Ectodermal cell (in vitro differentiated cells): ENCODE data around the gene ERMAP.

Experiments
- H3K27ac ChIP-seq: 2 replicates; pipeline ENCODE4 v1.7.0; 2013; ENCODE audit warnings: mild to moderate bottlenecking, low read depth, low read length; ENCODE audit not compliant: insufficient read depth, poor library complexity, severe bottlenecking
- H3K27me3 ChIP-seq: 2 replicates; pipeline ENCODE4 v1.7.0; 2013; ENCODE audit warnings: mild to moderate bottlenecking, low read length; ENCODE audit not compliant: insufficient read depth, control insufficient read depth, poor library complexity, severe bottlenecking
- H3K36me3 ChIP-seq: one replicate; pipeline ENCODE4 v1.7.0; 2013; ENCODE audit warnings: low read length; ENCODE audit not compliant: control insufficient read depth, insufficient read depth
- H3K4me1 ChIP-seq: one replicate; pipeline ENCODE4 v1.7.0; 2013; ENCODE audit warnings: low read length; ENCODE audit not compliant: control insufficient read depth, insufficient read depth
- H3K4me3 ChIP-seq: 2 replicates; pipeline ENCODE4 v1.7.0; 2013; ENCODE audit warnings: low read depth, low read length, control low read depth; ENCODE audit not compliant: insufficient read depth
- H3K9me3 ChIP-seq: 2 replicates; pipeline ENCODE4 v1.7.0; 2013; ENCODE audit warnings: mild to moderate bottlenecking, low read length, moderate library complexity; ENCODE audit not compliant: control insufficient read depth
- WGBS, 2 experiments: methylation state at CpG; one replicate each; pipeline ENCODE4 v1.1.7; 2013; ENCODE audit warnings: missing lambda C conversion rate in 2 of 2; 5-methylcytosine and 5-hydroxymethylcytosine counted together

Gene ERMAP

DNA sequence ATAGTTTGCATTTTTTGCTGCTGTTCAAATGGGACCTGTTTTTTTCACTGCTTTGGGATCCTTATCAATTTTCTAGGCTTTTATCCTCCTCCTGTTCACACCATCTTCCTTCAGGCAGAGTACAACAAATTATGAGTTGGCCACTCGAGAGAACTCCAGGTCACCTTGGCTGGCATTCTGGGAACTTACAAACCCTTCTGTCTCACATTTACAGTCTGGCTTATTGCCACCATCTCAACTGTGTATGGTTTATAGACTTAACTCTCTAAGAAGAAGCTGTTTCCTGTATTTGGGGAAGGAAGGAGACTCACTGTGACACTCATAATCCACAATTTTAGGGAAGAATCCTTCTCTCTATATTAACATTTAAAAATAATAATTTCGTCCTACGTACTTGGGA, 24.1 kb downstream of the ERMAP start:
- no peaks in the 10 kb centered on the region for H3K27me3 ChIP-seq
- H3K4me1 ChIP-seq = no peaks in the 10 kb centered on the region
- no peak overlapping the region for H3K4me3 ChIP-seq
- H3K9me3 ChIP-seq = no peaks in the 10 kb centered on the region
- no peaks in the 10 kb centered on the region for H3K36me3 ChIP-seq
- H3K27ac ChIP-seq = no peak overlapping the region
- WGBS, 2 experiments = 97 to 98% methylated on average over 2 to 3 of the region's 3 CpGs

DNA sequence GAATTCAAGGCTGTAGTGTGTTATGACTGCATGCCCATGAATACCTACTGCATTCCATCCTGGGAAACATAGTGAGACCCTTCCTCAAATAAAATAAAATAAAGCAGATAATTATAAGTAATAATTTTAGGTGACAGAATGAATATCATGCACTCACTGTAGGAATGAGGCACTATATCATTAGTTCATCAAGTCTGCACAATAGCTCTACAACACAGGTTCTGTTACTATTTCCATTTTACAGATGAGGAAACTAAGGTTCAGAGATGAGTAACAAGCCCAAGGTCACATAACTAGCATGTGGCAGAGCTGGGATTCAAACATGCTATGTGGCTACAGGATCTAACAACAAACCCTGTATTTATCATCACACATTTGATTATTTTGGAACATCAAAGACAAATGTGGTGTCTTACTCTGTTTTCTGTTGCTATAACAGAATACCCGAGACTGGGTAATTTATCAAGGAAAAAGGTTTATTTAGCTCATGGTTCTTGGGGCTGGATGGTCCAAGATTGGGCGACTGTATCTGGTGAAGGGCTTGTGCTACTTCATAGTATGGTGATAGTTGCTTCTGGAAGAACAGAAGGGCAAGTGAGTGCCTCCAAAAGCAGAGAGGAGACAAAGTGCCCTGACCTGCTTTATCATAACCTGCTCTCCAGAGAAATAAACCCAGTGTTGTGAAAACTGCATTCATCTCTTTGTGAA, 24.7 kb downstream of the ERMAP start:
- Histone ChIP-seq H3K36me3 (no peaks in the 10 kb centered on the region), H3K9me3 (no peaks in the 10 kb centered on the region), H3K27me3 (no peaks in the 10 kb centered on the region), H3K4me3 (no peak overlapping the region), H3K27ac (no peak overlapping the region), H3K4me1 (no peaks in the 10 kb centered on the region)
- WGBS, 2 experiments = 83 to 95% methylated on average over 2 of the region's 2 CpGs

DNA sequence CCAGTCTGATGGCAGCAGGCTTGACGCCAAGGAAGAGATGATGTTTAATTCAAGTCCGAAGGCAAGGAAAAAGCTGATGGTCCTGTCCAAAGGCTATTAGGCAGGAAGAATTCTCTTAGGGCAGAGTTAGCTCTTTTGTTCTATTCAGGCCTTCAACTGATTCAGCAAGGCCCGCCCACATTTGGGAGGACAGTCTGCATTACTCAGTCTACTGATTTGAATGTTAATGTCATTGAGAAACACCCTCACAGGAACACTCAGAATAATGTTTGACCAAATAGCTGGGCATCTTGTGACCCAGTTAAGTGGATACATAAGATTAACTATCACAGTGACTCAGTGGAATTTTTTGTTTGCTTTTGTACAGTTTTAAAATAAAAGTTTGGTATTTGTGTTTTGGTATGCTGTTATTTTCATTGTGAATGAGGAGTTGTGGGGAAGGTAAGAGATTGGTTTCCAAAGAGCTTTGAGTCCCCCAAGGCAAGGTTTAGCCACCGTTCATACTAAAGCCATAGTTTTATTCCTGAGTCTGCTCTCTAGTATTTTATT, 27.7 kb downstream of the ERMAP start:
- H3K27me3 ChIP-seq = no peaks in the 10 kb centered on the region
- H3K9me3 ChIP-seq = no peaks in the 10 kb centered on the region
- WGBS, 2 experiments = 94 to 96% methylated on average over 3 to 4 of the region's 4 CpGs
- H3K36me3 ChIP-seq = peaks cover 7% of the 10 kb centered on the region
- no peak overlapping the region for H3K27ac ChIP-seq
- H3K4me1 ChIP-seq = peaks cover 11% of the 10 kb centered on the region
- H3K4me3 ChIP-seq = no peak overlapping the region

DNA sequence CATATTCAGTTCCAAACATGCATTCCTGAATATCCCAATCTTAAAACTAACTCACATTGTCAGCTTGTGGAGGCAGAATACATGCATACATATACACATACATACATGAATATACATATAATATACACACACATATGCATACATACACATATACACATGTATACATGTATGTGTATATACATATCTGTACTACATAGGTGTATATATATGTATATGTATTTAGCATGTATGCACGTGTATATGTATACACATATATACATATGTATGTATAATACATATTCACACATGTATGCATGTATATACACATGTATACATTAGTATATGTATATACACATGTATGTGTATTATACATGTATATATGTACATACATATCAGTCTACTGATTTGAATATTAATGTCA, 28.3 kb downstream of the ERMAP start:
- H3K36me3 ChIP-seq = peaks cover 11% of the 10 kb centered on the region
- H3K27ac ChIP-seq = no peak overlapping the region
- H3K4me3 ChIP-seq = no peak overlapping the region
- H3K4me1 ChIP-seq = peaks cover 11% of the 10 kb centered on the region
- WGBS, 2 experiments = no CpG with 5 or more reads among the region's 1 CpG
- H3K27me3 ChIP-seq = no peaks in the 10 kb centered on the region
- no peaks in the 10 kb centered on the region for H3K9me3 ChIP-seq

DNA sequence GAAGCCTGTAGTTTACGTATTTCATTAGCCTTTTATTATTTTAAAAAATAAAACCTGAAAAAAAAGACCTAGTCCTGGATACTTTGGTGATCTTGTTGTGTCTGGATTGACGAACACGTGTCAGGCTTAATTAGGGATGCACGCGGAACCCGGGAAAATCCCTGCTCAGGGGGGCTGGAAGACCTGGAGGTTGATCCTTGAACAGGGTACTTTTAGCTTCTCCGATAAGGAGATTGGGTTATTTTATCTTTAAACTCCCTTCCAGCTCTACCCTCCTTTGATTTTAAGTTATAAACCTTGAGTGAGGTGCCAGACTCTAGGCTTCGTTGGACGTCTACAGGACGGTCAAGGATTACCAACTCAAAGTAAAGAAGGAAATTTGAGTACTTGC, 28.9 kb downstream of the ERMAP start:
- Histone ChIP-seq H3K36me3 (peaks cover 15% of the 10 kb centered on the region), H3K27me3 (no peaks in the 10 kb centered on the region), H3K4me1 (peaks cover 11% of the 10 kb centered on the region), H3K27ac (no peak overlapping the region), H3K9me3 (no peaks in the 10 kb centered on the region), H3K4me3 (peak overlapping the region; percentile 94)
- 4 to 8% methylated on average over 9 to 10 of the region's 10 CpGs for WGBS, 2 experiments

DNA sequence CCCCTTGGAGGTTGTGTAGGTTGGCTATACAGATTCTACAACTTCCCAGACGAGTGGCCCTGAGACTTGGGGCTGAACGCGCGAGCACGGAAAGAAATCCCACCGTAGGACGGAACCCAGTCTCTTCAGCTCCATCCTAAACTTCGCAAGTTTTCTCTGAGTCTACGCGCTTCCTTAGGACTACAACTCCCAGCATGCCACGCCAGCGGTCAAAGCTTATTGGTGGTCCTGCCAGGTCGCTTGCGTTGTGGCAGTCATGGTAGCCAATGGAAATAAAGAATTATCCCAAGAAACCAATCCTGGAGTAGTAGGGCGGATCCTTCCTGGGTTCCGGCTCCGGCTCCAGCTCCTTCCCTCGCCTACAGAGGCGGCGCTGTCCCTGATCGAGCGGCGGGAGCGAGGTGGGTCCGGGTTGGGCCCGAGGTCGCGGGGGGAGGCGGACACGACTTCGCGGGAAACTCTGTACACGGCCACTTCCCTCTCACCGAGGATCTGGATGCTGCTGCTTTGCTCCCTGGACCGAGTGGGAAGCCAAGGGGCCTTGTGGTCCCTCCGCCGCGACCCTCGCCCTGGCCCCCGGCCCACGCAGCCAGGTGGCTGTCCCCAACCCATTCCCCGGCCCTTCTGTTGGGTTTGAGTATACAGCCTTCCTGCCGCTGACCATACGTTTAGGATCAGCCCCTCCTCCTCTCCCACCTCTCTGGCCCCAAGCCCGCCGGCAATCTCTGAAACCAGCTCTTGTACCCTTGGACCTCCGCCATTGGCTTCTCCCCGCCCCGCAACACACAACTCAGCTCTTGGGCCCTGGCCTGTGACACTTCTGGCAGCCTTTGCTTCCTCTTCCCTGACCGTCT, 29.6 kb downstream of the ERMAP start, which contains the start of gene ZNF691:
ZNF691 (plus strand) TSS at position 357 of the 854 bp plus-strand sequence. CDS start 3,046 bp downstream, outside the sequence.
- H3K4me1 ChIP-seq = peaks cover 11% of the 10 kb centered on the region
- H3K9me3 ChIP-seq = no peaks in the 10 kb centered on the region
- 0 to 1% methylated on average over 50 of the region's 50 CpGs for WGBS, 2 experiments
- H3K27ac ChIP-seq = no peak within 1 kb of the TSS
- H3K36me3 ChIP-seq = peaks cover 22% of the 10 kb centered on the region
- H3K4me3 ChIP-seq = peak within 1 kb of the TSS; percentile 94
- H3K27me3 ChIP-seq = no peaks in the 10 kb centered on the region

DNA sequence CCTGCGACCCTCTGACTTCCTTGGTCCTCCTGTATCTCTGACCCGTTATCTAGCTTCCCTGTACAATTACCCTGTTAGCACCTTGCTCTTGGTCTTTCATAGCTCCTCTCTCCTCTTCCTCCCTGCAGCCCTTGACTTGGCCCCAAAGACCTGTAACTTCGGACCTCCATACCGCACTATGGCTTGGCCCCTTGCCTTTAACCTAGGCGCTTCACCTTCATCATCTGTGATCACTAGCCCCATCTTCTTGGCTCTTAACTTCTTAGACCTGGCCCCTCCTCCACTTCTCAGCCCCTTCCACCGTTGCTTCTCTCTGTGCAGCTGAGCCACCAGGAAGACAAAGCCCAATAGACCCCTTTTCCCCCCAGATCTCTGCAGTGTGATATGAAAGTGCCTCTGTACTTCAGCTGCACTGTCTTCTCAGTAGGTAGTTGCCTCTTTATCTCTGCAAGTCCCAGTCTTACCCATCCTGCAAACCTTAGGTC, 30.2 kb downstream of the ERMAP start:
- WGBS, 2 experiments = 10 to 13% methylated on average over 6 of the region's 6 CpGs
- Histone ChIP-seq H3K36me3 (peaks cover 26% of the 10 kb centered on the region), H3K9me3 (no peaks in the 10 kb centered on the region), H3K4me3 (peak overlapping the region; percentile 94), H3K27me3 (no peaks in the 10 kb centered on the region), H3K4me1 (peaks cover 11% of the 10 kb centered on the region), H3K27ac (no peak overlapping the region)

DNA sequence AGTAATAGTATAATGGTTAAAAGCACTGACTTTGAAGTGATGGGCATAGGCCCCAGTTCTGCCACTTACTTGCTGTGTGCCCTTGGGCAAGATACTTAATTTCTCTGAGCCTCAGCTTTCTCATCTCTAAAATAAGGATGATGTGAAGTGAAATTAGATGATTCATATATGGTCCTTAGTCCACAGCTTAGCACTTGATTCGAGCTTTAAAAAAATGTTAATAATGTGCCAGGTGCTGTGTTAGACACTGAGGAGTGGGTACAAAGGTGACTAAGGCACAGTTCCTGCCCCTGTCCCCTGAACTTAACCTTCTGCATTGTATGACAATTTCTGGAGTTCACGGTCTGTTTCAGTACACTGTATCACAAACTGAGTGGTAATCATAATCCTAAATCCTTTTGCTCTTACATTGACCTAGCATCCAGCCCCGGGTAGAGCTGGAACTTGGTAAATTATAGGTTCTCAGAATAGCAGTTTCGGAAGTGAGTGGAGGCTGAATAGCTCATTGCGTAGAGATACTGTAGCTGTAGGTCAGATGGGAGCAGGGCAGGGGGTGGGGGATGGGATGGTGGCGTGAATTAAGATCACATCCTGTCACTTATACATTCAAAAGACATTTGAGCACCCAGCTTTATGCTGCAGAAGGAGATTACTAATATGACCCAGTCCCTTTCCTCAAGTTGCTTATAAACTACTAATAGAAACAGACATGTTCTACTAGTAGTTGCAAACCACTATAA, 31.0 kb downstream of the ERMAP start:
- no peak overlapping the region for H3K27ac ChIP-seq
- 74% methylated on average over 6 of the region's 6 CpGs for WGBS, 2 experiments
- H3K4me3 ChIP-seq = peak overlapping the region; percentile 94
- peaks cover 32% of the 10 kb centered on the region for H3K36me3 ChIP-seq
- no peaks in the 10 kb centered on the region for H3K27me3 ChIP-seq
- H3K9me3 ChIP-seq = no peaks in the 10 kb centered on the region
- H3K4me1 ChIP-seq = peaks cover 11% of the 10 kb centered on the region

DNA sequence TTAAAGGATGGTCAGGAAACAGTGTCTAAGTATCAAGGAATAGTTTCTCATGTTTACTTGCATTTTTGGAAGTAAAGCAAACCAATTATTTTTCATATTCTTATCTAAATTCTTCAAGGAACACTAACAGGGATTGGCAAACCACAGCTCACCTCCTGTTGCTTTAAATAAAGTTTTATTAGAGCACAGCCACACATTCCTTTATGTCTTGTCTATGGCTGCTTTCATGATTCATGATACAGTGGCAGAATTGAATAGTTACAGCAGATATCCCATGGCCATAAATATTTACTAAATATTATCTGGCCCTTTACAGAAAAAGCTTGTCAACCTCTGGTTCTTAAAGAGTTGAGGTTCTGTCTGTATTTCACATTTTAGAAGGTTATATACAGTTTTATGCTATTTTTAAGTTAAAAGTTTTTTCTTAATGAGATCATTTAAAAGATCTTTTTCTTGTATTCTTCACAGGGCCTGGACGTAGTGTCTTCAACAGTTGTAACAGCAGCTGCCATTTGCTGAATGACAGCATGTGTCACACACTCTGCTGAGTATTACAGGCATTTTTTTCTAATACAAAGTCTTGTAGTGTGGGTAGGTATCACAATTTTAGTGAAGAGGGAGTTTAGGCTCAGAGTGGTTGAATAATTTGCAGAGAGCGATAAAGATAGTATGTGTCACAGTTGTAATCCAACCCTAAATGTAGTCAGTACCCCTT, 32.1 kb downstream of the ERMAP start:
- H3K27ac ChIP-seq = no peak overlapping the region

More for the DNA sequence above, 32.1 kb downstream of the ERMAP start:
- peaks cover 11% of the 10 kb centered on the region for H3K4me1 ChIP-seq
- no peak overlapping the region for H3K4me3 ChIP-seq
- peaks cover 34% of the 10 kb centered on the region for H3K36me3 ChIP-seq
- no peaks in the 10 kb centered on the region for H3K27me3 ChIP-seq
- no peaks in the 10 kb centered on the region for H3K9me3 ChIP-seq
- WGBS, 2 experiments = 87 to 95% methylated on average over 2 of the region's 2 CpGs
